ENCODE results near the gene FOXO1. TPM values are rescaled to one million over a fixed set of nuclear protein-coding genes. Genes with fewer than 3 reads are reported as not detected.

The FOXO1 gene
- total and polyA plus RNA-seq, 9 of the 15 experiments (the other 6 are each of a cell fraction or from before 2014, with no cell fraction given) = 0.04 to 0.73 (median 0.20) TPM

GRCh38 chr13:40666045-40666932 is at the start of gene FOXO1 (continued):
- TF ChIP-seq LARP7 (IDR thresholded peaks at IDR 0.05) (no peak), NR2C2 (CRISPR knock-in tag; IDR thresholded peaks at IDR 0.05) (no peak), NR2C2 (tag; IDR thresholded peaks at IDR 0.05) (peak; percentile 0; the same call in 1 of the 2 replicates), GTF2F1 (IDR thresholded peaks at IDR 0.05; ENCODE audit: low read depth, low read length) (no peak), NBN (IDR thresholded peaks at IDR 0.05; ENCODE audit: low read depth) (no peak), GABPA (tag; conservative IDR thresholded peaks at IDR 0.05; ENCODE audit: low read depth) (no peak), TAF1 (IDR thresholded peaks at IDR 0.05; ENCODE audit: control insufficient read depth, extremely low read depth, insufficient read depth, low read length, severe bottlenecking) (peak; percentile 58), DEAF1 (CRISPR knock-in tag; IDR thresholded peaks at IDR 0.05) (no peak), POLR2G (IDR thresholded peaks at IDR 0.05; ENCODE audit: low read depth, low read length) (peak; percentile 70), HOMEZ (CRISPR knock-in tag; IDR thresholded peaks at IDR 0.05) (no peak), CHD1 (IDR thresholded peaks at IDR 0.05; ENCODE audit: low read length) (peak; percentile 12), ZNF24 (IDR thresholded peaks at IDR 0.05) (peak; percentile 72; the same call in 1 of the 2 replicates), ILF3 (IDR thresholded peaks at IDR 0.05; ENCODE audit: borderline replicate concordance) (peak; percentile 40; the same call in 1 of the 2 replicates), TFAP4 (CRISPR knock-in tag; IDR thresholded peaks at IDR 0.05; ENCODE audit: borderline replicate concordance) (0 out of 2 replicates have a peak, but pooled peaks have one; percentile 30), MBD2 (IDR thresholded peaks at IDR 0.05; ENCODE audit: borderline replicate concordance, low read depth) (no peak), E2F6 (IDR thresholded peaks at IDR 0.05; ENCODE audit: borderline replicate concordance in 1 of 2, extremely low read depth in 1 of 2, insufficient read depth in 1 of 2, insufficient read length in 1 of 2, low read depth in 1 of 2, low read length in 1 of 2, poor library complexity in 1 of 2, severe bottlenecking in 1 of 2) (peak in 1 of 2 experiments; percentile 26), ATF3 (IDR thresholded peaks at IDR 0.05) (no peak), ATF3 (CRISPR knock-in tag; conservative IDR thresholded peaks at IDR 0.05) (no peak), HNRNPK (IDR thresholded peaks at IDR 0.05; ENCODE audit: low read depth, low read length, poor library complexity, severe bottlenecking) (peak; percentile 15), ESRRA (IDR thresholded peaks at IDR 0.05; ENCODE audit: borderline replicate concordance, low read depth) (no peak), NCOA6 (IDR thresholded peaks at IDR 0.05) (peak; percentile 93)
